Large intestine (tissue), 3 donors: ENCODE measurements around the gene NDRG3. TPM values are rescaled to one million over a fixed set of nuclear protein-coding genes. Genes with fewer than 3 reads are reported as not detected.
"Not testable (repeated sequence)": the region's sequence is repeated elsewhere in the genome, so short reads cannot be mapped to it uniquely, and the experiment has no call there.

ENCODE experiments used
- DNase-seq, 2 donors: peaks; one replicate each; pipeline versions ENCODE4 v3.0.0 to v3.0.0-alpha.2; 2013
- H3K27ac ChIP-seq: one replicate; pipeline ENCODE4 v1.5.1; 2013; ENCODE audit warnings: low read length
- H3K27me3 ChIP-seq: 2 replicates; pipeline ENCODE4 v1.6.1; 2013; ENCODE audit warnings: low read length; ENCODE audit not compliant: control insufficient read depth, insufficient read depth
- H3K36me3 ChIP-seq: 2 replicates; pipeline ENCODE4 v1.6.1; 2013; ENCODE audit warnings: low read length; ENCODE audit not compliant: control insufficient read depth, insufficient read depth
- H3K4me1 ChIP-seq: one replicate; pipeline ENCODE4 v1.6.1; 2013; ENCODE audit warnings: low read length; ENCODE audit not compliant: control insufficient read depth, insufficient read depth
- H3K4me3 ChIP-seq: one replicate; pipeline ENCODE4 v1.5.1; 2013; ENCODE audit warnings: low read length
- H3K9me3 ChIP-seq: one replicate; pipeline ENCODE4 v1.6.1; 2013; ENCODE audit warnings: mild to moderate bottlenecking, low read depth, low read length, moderate library complexity; ENCODE audit not compliant: control insufficient read depth
- WGBS: methylation state at CpG from one replicate; pipeline ENCODE4 v1.1.5; 2013; ENCODE audit warnings: low lambda C conversion rate; ENCODE audit not compliant: insufficient coverage; 5-methylcytosine and 5-hydroxymethylcytosine counted together
- polyA plus RNA-seq: library from polyadenylated mRNA; unstranded; fragments of 120-200 nt; gene quantifications from one replicate; pipeline ENCODE4 v1.2.1, GENCODE V29; 2013

The NDRG3 gene
- polyA plus RNA-seq, 1 donor, result 18.3 TPM

GRCh38 chr20:36653456-36653855 lies 92.4 kb downstream of the NDRG3 start:
- Histone ChIP-seq H3K4me3 (no peak overlapping the region), H3K4me1 (no peaks in the 10 kb centered on the region), H3K9me3 (no peaks in the 10 kb centered on the region), H3K36me3 (peaks cover 10% of the 10 kb centered on the region), H3K27me3 (no peaks in the 10 kb centered on the region), H3K27ac (no peak overlapping the region)
- DNase-seq, result no peak
- no CpG with 5 or more reads among the region's 9 CpGs for WGBS

- H3K27ac ChIP-seq, result no peak overlapping the region
- no peaks in the 10 kb centered on the region for H3K27me3 ChIP-seq
- WGBS, result 50% methylated on average over 1 of the region's 8 CpGs
- H3K36me3 ChIP-seq, result no peaks in the 10 kb centered on the region
- peaks cover 11% of the 10 kb centered on the region for H3K4me1 ChIP-seq
- H3K9me3 ChIP-seq, result no peaks in the 10 kb centered on the region
- DNase-seq, result peak in 1 of 2 donors; percentile 42
- H3K4me3 ChIP-seq, result no peak overlapping the region
Observed at GRCh38 chr20:36647196-36648121, 98.4 kb downstream of the NDRG3 start.

DNA sequence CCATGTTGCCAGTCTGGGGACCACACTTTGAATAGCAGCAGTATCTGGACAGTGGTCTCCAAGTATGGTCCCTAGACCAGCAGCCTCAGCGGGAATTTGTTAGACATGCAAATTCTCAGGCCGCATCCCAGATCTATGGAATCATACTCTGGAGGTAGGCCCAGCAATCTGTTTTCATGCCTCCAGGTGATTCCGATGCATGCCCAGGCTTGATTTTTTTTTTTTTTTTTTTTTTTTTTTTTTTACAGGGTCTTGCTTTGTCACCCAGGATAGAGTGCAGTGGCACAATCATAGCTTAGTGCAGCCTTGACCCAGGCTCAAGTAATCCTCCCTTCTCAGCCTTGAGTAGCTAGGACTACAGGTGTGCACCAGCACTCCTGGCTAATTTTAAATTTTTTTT lies 99.2 kb downstream of the NDRG3 start:
- no peaks in the 10 kb centered on the region for H3K27me3 ChIP-seq
- WGBS, result no CpG with 5 or more reads among the region's 3 CpGs
- H3K9me3 ChIP-seq, result no peaks in the 10 kb centered on the region
- no peak overlapping the region for H3K27ac ChIP-seq
- peaks cover 11% of the 10 kb centered on the region for H3K4me1 ChIP-seq
- H3K4me3 ChIP-seq, result no peak overlapping the region
- DNase-seq, result no peak
- no peaks in the 10 kb centered on the region for H3K36me3 ChIP-seq

- peaks cover 11% of the 10 kb centered on the region for H3K4me1 ChIP-seq
- no peaks in the 10 kb centered on the region for H3K27me3 ChIP-seq
- H3K9me3 ChIP-seq, result no peaks in the 10 kb centered on the region
- no peaks in the 10 kb centered on the region for H3K36me3 ChIP-seq
- H3K27ac ChIP-seq, result no peak within 1 kb of the TSS
- WGBS, result no CpG with 5 or more reads among the region's 9 CpGs
- peak in 1 of 2 donors; percentile 18 for DNase-seq
- H3K4me3 ChIP-seq, result no peak within 1 kb of the TSS
Observed at GRCh38 chr20:36645998-36646397, 99.9 kb downstream of the NDRG3 start, which contains the start of gene SLA2. Gene SLA2, minus strand, starts transcription at chr20:36646196. Its CDS starts 4,861 bp downstream, at chr20:36641335.

DNA sequence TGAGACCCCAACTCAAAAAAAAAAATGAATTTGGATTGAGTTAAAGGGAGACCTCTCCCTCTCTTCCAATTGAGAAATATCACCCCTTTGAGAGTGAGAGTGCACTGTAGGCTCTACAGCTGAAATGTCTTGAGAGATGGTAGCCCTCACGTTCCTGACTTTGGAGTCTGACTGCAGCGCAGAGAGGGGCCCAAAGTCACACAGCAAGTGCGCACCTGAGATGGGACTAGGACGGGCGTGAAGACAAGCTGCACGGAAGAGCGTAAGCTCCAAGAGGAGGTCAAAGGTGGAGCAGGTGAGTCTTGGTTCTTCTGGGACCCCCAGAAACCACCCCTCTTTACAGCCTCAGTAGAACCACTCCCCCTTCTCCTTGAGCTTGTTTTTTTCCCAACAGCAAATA lies 100.5 kb downstream of the NDRG3 start:
- no CpG with 5 or more reads among the region's 7 CpGs for WGBS
- Histone ChIP-seq H3K4me3 (no peak overlapping the region), H3K4me1 (peaks cover 11% of the 10 kb centered on the region), H3K36me3 (no peaks in the 10 kb centered on the region), H3K27me3 (no peaks in the 10 kb centered on the region), H3K27ac (no peak overlapping the region), H3K9me3 (no peaks in the 10 kb centered on the region)
- DNase-seq, result no peak

GRCh38 chr20:36644706-36645095 lies 101.2 kb downstream of the NDRG3 start:
- 80% methylated on average over 1 of the region's 7 CpGs for WGBS
- no peak overlapping the region for H3K4me3 ChIP-seq
- H3K27me3 ChIP-seq, result no peaks in the 10 kb centered on the region
- no peaks in the 10 kb centered on the region for H3K36me3 ChIP-seq
- no peak overlapping the region for H3K27ac ChIP-seq
- DNase-seq, result no peak
- H3K9me3 ChIP-seq, result no peaks in the 10 kb centered on the region
- peaks cover 11% of the 10 kb centered on the region for H3K4me1 ChIP-seq

DNA sequence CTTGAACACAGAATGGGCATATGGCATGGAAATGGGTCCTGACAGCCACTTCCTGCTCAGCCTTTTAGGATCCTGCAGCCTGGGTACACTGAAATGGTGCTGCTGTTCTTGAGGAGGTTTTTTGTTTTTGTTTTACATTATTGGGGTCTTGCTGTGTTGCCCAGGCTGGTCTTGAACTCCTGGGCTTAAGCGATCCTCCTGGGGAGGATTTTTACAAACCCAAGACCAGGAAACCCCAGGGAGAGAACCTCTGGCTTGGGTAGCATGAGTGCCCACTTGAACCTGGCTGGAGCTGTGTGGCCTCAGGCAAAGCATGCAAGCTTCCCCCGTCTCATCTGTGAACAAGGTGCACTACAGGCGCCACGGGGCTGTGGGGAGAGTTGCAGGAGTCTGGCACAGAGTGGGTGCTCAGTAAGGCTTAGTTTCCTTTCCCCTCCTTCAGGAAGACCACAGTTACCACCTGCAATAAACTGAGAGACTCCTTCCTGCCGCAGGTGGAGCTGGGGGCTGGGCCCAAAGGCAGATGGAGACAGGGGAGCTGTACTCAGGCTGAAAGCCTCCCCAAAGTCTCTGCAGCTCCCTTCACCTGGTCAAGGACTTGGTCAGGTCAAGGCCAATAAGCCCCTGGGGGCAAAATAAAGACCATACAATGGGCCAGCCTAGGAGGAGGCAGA lies 101.7 kb downstream of the NDRG3 start:
- Histone ChIP-seq H3K27ac (no peak overlapping the region), H3K4me3 (no peak overlapping the region), H3K27me3 (no peaks in the 10 kb centered on the region), H3K36me3 (no peaks in the 10 kb centered on the region), H3K4me1 (peaks cover 11% of the 10 kb centered on the region), H3K9me3 (no peaks in the 10 kb centered on the region)
- WGBS, result no CpG with 5 or more reads among the region's 5 CpGs
- no peak for DNase-seq

DNA sequence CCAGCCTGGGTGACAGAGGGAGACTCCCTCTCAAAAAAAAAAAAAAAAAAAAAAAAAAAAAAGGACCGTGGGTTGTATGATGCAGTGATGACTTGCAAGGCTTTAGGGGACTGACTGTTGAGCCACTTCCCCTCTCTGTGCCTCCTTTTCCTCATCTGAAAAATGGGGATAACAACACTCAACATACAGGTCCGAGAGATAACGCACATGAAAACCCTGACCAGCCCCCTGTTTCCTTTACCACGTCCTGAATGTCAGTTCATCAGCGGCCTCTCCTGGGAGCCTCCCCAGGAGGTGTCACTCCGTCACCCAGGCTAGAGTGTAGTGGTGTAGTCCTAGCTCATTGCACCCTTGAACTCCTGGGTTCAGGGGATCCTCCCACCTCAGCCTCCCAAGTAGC lies 103.8 kb downstream of the NDRG3 start:
- no peak for DNase-seq
- no peak overlapping the region for H3K27ac ChIP-seq
- no peak overlapping the region for H3K4me3 ChIP-seq
- no peaks in the 10 kb centered on the region for H3K9me3 ChIP-seq
- WGBS, result no CpG with 5 or more reads among the region's 6 CpGs
- H3K27me3 ChIP-seq, result no peaks in the 10 kb centered on the region
- no peaks in the 10 kb centered on the region for H3K36me3 ChIP-seq
- H3K4me1 ChIP-seq, result peaks cover 3% of the 10 kb centered on the region

DNA sequence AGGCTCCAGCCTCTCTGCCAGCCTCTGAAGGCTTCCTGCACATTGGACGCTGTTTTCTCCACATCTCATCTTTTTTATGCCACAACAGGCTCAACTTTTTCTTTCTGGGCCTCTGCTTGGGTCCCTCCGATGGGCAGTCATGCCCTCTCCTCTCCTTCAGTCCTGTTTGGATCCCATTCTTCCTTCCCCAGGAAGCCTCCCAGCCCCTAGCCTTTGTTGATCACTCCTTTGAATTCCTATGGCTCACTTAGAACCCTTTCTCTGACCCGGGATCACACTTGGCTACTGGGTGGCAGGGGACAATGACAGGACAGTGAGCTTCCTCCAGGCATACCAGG lies 104.4 kb downstream of the NDRG3 start:
- no peak overlapping the region for H3K27ac ChIP-seq
- no peaks in the 10 kb centered on the region for H3K4me1 ChIP-seq
- H3K36me3 ChIP-seq, result no peaks in the 10 kb centered on the region
- DNase-seq, result no peak
- H3K9me3 ChIP-seq, result no peaks in the 10 kb centered on the region
- H3K4me3 ChIP-seq, result no peak overlapping the region
- no peaks in the 10 kb centered on the region for H3K27me3 ChIP-seq
- WGBS, result no CpG with 5 or more reads among the region's 3 CpGs

DNA sequence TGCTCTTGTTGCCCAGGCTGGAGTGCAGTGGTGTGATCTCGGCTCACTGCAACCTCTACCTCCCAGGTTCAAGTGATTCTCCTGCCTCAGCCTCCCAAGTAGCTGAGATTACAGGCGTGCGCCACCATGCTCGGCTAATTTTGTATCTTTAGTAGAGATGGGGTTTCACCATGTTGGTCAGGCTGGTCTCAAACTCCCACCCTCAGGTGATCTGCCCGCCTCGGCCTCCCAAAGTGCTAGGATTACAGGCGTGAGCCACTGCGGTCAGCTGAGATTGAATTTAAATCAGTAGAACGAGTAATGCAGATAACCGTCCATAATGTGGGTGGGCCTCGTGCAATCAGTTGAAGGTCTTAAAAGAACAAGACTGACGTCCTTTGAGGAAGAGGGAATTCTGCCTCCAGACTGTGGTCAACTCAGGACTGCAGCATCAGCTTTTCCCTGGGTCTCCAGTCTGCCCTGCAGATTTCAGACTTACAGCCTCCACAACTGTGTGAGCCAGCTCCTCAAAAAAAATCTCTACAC lies 107.0 kb downstream of the NDRG3 start:
- WGBS, result no CpG with 5 or more reads among the region's 12 CpGs
- H3K4me3 ChIP-seq, DNase-seq, H3K4me1 ChIP-seq, H3K9me3 ChIP-seq, H3K36me3 ChIP-seq, H3K27me3 ChIP-seq, H3K27ac ChIP-seq: not testable (repeated sequence)
